SH-SY5Y (cell line): Measurements from ENCODE around the gene PTPRD.

Experiments
- GATA2 ChIP-seq: IDR thresholded peaks from 2 replicates; pipeline ENCODE4 v1.6.1; 2011; ENCODE audit warnings: mild to moderate bottlenecking, low read depth, low read length
- GATA3 ChIP-seq: IDR thresholded peaks from 2 replicates; pipeline ENCODE4 v1.6.1; 2011; ENCODE audit warnings: low read depth, mild to moderate bottlenecking, low read length, moderate library complexity

DNA sequence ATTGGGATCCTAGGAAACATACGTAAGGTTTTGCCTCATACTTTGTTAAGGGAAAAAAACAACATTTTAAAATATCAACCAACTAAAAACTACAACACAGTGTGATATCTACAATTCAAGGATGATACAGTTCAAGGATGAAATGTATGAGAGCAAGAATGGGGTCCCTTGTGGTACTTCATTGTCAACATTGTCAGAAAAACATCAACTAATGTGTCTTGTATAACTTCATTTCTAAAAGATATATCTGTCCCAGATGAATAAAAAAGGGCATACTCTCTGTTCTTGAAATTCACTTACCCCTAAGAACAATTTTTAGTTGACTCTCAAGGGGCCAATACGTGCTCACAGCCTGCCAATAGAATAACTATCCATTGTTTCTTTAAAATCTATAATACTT lies 1250.5 kb downstream of the PTPRD start:
- TF ChIP-seq GATA3 (no peak), GATA2 (no peak)
